GM12872 (cell line): Measurements from ENCODE around the gene STK40.
A peak's percentile ranks its signal among the peaks of the same experiment; 100 is the strongest.

ENCODE experiments used
- TF ChIP-seq, protein P1 (sequence below): IDR thresholded peaks from 3 replicates; pipeline ENCODE4 v1.5.1; 2011; ENCODE audit warnings: low read depth, mild to moderate bottlenecking, low read length, moderate library complexity; ENCODE audit not compliant: insufficient read depth

STK40 gene

DNA sequence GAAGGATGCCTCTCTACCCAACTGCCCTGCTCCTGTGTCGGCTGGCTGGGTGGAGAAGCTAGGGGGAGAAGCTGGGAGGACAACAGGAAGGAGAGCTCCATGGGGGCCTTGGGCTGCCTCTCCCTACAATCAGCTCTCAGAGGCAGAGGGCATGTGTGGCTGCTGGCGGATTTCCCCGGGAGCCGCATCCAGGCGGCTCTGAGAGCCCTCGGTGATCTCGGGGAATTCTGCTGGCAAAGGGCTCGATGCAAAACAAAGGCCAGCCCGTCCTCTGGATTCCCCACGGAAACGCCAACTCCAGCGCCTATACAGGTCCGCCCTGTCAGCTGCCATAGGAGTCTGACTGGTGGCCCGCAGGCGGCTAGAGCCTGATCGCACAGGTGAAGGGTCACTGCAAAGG lies 35.9 kb downstream of the STK40 start:
- TF ChIP-seq, protein P1, sequence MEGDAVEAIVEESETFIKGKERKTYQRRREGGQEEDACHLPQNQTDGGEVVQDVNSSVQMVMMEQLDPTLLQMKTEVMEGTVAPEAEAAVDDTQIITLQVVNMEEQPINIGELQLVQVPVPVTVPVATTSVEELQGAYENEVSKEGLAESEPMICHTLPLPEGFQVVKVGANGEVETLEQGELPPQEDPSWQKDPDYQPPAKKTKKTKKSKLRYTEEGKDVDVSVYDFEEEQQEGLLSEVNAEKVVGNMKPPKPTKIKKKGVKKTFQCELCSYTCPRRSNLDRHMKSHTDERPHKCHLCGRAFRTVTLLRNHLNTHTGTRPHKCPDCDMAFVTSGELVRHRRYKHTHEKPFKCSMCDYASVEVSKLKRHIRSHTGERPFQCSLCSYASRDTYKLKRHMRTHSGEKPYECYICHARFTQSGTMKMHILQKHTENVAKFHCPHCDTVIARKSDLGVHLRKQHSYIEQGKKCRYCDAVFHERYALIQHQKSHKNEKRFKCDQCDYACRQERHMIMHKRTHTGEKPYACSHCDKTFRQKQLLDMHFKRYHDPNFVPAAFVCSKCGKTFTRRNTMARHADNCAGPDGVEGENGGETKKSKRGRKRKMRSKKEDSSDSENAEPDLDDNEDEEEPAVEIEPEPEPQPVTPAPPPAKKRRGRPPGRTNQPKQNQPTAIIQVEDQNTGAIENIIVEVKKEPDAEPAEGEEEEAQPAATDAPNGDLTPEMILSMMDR, result no peak

DNA sequence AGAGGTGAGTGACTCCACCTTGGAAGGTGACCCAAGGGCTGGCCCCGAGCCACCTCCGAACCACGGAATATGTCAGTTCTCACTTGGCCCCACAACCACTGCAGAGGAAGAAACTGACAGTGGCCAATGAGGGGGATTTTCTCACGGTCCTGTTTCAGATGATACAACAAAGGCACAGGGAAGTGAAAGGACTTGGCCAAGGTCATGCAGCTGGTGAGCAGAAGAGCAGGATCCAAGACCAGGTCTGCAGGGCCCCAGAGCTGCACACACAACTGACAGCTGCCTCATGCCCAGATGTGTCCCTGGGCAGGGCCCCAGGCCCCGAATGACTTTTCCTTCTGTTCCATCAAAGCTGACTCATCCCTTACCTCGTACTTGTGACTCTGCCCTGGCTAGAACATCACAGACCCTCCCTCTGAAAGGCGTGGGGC lies 36.5 kb downstream of the STK40 start:
- TF ChIP-seq, protein P1, result no peak

DNA sequence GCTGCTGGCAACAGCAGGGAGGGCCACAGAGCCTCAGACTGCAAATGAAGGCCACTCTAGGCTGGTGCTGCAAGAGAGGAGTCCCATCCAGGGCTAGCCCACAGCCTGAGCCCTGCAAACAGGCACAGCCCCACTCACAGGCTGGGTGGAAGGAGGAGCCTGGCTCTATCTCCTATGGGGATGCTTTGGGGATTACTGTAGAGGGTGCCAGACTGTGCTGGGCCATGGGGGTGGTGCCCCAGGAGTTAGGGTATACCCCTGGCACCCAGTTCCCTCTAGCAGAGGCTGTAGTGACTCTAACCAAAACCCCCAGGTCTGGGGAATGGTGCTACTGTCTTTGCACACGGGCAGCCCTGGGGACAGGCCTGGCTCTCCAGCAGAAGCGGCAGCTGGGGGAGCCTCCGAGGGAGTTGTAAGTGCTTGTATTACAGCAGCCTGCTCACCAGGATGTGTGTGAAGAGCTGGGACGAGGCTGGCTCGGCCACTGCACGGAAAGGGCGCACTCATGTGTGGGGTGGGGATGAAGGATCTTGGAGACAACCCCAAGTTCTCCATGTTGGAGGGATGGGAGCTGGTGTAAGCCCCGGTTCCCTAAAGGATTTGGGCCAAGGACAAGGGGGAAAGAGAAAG lies 38.9 kb downstream of the STK40 start:
- TF ChIP-seq, protein P1, result no peak

DNA sequence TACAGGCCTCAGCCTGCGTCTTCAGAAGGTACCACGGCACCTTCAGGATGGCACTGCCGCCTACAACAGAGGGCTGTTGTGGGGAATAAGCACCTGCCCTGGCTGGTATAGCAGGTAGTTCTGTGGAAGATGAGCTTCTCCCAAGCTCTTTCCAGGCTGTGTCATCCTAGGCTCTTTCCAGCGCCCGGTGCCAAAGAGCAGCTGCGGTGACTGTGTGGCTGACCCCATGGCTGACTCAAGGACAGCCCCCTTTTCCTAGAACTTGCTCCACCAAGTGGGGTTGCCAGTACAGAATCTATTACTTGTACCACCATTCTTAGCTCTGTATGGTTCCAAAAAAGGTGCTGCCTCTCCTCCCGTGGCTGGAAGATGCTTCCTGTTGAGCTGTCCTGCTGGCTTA lies 40.4 kb downstream of the STK40 start:
- TF ChIP-seq, protein P1, result no peak

DNA sequence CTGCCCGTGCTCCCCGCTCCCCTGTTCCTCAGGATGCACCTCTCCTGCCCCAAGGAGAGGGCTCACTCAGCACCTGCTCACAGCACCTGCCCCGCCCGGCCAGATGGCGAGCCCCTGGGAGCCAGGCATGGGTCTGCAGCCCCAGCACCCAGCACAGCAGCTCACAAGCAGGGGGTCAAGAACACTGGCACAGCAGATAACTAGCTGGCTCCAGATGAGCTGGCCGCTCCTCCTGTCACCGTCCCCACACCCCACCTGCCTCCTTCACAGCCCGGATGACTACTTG lies 41.4 kb downstream of the STK40 start:
- TF ChIP-seq, protein P1, result no peak

DNA sequence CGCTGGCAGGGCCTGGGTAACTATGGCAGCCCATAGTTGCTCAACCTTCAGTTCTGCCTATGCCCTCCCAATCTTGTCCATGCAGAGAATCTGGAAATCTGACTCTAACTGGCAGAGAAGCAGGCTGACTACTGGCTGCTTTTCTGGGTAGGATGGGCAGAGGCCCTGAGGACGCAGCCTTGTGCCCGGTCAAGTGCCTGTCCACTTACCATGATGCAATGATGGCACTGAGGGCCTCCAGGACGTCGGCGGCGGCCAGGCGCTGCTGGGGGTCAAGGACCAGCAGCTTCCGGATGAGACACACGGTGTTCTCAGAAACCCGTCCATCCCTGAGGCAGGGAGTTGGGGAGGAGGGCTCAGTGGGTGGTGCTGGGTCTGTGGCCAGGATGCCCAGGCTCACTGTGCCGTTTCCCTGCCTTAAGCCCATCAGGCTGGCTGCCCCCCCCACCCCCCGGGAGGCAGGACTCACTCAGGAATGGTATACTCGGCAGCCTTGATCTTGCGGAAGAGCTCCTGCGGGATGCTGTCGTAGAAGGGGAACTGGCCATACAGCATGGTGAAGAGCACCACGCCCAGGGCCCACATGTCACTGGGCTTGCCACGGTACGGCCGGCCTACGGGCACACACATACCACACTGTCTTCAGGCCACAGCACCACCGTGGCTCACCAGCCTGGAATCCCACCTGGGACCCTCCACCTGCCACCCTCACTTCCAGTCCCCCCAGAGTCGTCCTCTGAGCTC lies 41.9 kb downstream of the STK40 start:
- TF ChIP-seq, protein P1, result no peak

DNA sequence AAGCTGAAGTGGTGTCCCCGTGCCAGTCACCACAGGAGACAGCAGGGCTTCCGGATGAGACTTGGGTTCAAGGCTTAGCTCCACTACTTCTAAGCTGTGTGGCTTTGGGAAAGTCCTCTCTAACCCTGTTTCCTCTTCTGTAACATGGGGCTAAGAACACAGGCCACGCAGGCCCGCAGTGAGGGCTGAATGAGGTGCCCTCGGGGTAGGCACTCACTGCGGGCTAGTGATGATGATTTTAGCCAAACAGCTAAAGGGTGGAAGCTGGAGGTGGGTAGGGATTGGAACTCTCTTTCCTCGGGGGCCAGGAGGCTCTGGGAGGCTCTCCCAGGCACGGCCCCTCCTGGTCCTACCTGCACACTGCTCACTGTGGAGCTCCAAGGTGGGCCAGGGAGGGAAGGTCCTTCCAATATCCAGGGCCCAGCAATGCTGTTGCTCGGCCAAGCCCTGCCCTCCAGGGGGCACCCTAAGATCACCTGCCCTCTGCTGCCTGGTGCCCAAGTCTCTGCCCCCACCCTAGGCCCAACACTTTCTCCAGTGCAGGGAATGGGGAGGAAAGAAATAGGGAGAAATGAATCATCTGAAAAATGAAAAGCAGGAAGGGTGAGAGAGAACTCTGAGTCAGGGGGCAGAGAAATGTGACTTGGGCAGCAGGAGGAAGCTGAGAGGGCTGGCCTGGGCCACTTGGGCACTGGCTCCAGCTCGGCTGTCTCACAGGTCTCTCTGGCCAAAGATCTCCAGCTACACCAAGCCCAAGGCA lies 43.1 kb downstream of the STK40 start:
- TF ChIP-seq, protein P1, result peak; percentile 84
